HG02970 (cell line): ENCODE measurements around the gene BATF2.
"Not testable (repeated sequence)": the region's sequence is repeated elsewhere in the genome, so short reads cannot be mapped to it uniquely, and the experiment has no call there.

Source experiments
- ATAC-seq: cut with Tn5 transposase; IDR thresholded peaks from one replicate; pipeline ENCODE4 v1.9.1; 2021; ENCODE audit warnings: mild to moderate bottlenecking, moderate library complexity, moderate number of reproducible peaks; ENCODE audit not compliant: unreplicated experiment, low FRiP score

BATF2 gene

DNA sequence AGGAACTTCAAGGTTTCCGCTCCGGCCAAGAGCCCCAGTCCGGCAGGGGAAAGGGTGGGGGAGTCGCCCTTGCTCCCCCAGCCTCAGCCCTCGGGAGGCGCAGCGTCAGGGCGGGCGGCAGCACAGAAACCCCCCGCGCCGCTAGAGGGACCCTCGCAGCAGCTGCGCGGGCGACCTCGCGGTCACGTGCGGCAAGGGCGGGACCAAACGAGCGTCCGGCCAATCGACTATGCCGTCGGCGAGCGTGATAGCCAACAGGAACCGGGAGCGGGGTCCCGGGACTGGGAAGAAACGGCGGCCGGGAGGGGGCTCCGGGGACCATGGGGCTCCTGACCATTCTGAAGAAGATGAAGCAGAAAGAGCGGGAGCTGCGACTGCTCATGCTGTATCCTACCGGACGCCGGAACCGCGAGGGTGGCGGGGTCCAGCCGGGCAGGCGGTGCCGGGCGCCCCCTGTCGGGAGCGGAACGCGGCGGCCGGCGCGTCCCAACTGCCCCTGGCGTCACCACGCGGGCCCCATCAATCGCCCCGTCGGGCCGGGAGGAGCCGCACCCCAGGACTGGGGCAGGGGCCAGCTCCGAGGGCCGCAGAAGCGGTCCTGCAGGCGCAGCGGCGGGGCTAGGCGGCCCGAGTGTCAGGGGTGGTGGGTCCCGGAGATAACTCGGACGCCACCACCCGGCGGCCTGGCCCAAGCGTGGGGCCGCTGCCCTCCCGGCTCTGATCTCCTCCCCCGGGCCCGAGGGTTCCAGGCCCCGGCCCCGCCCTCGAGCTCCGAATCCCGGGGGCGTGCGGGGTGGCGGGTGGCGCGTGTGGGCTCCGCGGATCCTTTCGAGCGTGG, 17.3 kb upstream of the BATF2 start, which contains the start of gene ARL2:
ARL2 (plus strand) TSS at position 273 of the 838 bp plus-strand sequence; CDS start at position 321, 48 bp downstream.
- peak; percentile 65 for ATAC-seq

DNA sequence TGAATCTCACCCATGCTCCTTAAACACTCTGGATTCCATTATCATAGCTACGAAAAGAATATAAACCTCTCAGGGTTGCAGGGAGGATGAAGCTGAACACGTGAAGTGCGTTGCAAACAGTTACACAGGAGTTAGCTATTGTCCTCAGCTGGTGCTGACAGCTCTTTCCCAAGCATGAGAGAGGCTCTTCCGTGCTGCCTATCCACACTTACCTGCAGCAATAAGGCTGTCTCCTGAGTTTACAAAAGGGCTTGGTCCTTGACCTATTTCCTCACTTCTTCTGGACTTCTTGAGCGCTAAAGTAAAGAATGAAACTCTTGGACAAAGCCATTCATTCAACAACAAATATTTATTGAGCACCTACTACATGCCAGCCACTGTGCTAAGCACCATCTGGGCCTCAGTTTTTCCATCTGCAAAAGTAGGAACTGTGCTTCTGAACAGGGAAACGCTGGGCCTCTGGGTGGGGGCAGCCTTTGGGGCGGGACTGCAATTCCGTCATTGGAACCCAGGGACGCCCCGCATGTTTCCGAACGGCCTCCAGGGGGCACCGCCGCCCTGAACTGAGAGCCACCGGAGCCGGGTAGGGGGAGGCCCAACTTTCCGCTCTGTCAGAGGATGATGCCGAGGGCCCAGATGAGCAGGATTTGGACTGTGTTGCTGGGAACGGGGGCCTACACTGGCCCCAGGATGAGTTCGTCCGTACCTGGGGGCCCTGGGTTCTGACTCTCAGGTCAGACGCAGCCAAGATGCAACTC, 16.5 kb upstream of the BATF2 start:
- ATAC-seq = peak; percentile 67

DNA sequence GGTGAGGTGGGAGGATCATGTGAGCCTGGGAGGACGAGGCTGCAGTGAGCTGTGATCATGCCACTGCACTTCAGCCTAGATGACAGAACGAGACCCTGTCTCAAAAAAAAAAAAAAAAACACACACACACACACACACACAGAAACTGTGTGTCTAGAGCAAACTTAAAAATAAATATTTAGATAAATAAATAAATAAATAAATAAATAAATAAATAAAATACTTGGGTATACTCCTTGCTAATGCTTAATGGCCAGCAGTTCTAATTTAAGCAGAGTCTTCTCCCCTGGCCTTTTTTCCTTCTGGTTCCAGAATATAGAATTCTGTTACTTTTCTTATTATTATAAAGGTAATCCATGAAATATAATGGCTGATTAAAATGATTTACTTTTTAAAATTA, 12.1 kb upstream of the BATF2 start:
- ATAC-seq = no peak

DNA sequence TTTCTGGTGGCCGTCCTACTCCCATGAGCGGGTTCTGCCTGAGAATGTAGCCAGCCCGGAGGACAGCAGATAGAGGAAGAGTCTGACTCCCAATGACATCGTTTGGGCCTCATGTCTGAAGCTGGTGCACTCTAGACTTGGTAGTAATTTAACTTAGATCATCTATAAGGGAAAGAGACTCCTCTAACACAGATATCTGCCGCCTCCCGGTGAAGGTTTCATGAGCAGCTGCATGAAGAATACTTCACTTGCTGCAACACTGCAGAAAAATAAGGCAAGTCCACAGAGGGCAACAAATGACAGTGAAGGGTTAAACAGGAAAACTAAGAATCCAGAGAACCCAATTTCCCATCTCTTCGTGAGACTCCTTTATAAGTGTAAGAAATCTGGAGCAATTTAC, 11.2 kb upstream of the BATF2 start:
- ATAC-seq = no peak

DNA sequence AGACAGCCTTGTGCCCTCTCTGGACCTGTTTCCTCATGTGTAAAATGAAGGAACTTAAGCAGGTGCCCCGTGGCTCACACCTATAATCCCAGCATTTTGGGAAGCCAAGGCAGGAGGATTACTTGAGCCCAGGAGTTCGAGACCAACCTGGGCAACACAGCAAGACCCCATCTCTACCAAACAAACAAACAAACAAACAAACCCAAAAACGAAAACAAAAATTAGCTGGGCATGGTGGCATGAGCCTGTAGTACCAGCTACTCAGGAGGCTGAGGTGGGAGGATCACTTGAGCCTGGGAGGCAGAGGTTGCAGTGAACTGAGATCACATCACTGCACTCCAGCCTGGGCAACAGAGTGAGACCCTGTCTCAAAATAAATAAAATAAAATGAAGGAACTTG, 7.2 kb upstream of the BATF2 start:
- not testable (repeated sequence) for ATAC-seq

DNA sequence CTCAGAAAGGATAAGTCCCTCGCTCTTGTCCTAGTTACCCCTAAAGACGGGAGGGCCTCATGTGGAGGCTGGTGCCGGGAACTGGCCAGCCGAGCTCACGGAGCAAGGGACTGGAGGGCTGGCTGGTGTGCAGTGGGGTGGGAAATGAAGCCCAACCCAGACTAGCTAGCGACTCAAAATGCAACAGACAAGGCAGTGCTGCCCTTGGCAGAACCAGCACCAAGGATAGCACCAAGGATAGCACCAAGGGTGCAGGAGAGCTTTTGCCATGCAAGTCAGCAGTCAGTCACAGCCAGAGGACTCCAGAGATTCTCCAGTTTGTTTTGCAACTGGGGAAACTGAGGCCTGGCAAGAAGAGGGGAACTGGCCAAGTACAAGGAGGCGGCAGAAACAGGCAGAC, 6.5 kb upstream of the BATF2 start:
- ATAC-seq = no peak

DNA sequence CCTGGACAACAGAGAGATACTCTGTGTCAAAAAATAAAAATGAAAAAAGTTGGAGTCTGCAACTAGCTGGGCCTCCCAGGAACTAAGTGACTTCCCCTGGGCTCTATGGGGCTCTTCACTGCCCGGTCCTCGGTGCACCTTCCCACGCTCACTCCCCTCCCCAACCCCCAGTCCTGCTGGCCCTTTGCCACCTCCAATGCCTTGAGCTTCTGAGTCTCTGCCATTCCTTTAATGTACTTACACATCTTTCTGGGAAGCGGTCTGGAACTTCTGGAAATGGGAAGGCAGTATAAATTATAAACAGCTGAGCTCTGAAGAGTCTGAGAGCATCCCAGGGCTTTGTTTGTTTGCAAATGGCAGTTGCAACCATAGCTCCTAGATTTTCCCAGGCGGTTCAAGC, 5.9 kb upstream of the BATF2 start:
- ATAC-seq = no peak

DNA sequence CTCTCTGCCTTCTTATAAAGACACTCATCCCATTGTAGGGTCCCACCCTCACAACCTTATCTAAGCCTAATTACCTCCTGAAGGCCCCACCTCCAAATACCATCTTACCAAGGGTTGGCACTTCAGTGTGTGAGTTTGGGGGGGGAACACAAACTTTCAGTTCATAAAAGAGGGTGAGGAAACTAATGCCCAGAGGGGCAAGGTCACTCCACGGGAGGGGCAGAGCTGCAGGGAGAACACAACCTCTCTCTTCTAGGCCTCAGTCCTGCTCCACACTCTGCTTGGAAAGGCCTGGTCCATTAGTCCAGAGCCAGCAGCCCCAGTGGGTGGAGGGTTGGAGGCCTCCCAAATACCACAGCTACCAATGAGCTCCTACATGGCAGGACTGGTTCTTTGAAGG, 2.7 kb upstream of the BATF2 start:
- ATAC-seq = no peak

DNA sequence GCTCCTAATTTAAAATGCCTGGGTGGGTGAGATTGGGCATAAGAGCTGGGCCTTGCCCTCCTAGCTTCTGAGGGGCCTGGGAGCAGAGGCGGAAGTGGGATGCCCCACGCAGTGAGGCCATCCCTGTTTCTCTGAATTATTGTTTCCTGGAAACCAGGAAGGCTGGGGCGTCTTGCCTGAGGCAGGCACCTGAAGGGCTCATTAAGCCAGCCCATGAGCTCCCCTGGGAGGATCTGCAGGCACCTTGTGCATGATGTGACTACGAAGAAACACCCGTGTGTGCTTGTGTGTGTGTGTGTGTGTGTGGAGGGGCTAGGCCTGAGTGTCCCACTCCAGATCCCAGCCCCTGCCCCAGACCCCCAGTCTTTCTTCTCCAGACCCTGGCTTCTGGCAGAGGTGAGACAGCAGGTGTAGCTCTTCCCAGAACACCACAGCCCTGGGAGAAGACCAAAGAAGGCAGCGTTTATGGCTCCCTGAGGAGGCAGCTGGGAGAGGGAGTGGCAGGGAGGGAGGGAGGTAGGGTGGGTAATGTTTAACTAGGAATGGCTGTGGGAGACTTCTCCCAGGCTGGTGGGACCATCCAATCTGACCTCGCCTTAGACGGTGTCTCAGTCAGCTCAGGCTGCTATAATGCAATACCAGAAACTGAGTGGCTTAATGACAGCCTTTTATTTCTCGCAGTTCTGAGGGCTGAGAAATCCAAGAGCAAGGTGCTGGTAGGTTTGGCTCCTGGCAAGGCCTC, 2.1 kb upstream of the BATF2 start:
- ATAC-seq = no peak

DNA sequence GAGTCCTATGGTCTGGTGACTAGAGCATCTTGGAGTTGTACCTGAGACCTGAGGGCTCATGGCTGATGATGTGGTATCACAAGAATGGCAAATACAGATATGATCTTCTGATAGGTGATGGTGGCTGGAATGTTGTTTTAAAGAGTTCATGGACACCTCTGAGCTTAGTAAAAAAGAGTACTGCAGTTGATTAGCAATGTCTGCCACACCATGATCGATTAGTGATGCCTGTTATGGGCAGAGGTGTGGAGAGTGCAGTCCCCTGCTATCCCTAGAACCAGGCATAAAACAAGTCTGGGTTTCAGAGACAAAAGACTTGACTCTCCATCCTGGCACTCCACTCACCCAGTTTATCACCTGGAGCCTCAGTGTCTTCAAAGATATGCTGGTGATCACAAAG, 1.4 kb upstream of the BATF2 start:
- ATAC-seq = no peak

DNA sequence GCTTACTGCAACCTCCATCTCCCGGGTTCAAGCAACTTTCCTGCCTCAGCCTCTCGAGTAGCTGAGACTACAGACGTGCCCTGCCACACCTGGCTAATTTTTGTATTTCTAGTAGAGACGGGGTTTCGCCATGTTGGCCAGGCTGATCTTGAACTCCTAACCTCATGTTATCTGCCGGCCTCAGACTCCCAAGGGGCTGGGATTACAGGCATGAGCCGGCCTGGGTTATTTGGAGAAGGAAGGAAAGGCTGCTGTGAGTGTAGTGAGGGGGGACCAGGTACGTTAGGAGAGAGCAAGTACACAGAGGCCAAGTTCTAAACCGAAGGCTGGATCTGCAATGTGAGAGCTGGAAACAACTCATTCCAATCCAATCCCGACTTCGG, 453 bp downstream of the BATF2 start:
- ATAC-seq = no peak

DNA sequence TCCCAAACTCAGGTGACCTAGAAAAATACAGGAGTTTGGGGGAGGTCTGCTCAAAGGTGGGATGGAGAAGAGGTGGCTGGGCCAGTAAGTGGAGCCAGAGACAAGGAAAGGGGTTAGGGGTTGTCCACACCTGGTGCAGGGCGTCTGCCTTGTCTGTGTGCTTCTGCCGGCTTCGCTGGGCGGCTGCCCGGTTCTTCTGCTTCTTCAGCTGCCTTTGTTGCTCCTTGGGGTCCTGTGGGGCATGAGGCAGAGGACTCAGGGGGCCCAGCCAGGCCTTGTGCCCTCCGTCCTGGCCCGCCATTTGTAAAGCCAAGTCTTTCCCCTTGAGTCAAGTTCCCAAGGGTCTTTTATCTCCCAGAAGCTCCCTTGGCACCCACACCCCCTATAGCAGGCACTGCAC, 2.5 kb downstream of the BATF2 start:
- no peak for ATAC-seq

DNA sequence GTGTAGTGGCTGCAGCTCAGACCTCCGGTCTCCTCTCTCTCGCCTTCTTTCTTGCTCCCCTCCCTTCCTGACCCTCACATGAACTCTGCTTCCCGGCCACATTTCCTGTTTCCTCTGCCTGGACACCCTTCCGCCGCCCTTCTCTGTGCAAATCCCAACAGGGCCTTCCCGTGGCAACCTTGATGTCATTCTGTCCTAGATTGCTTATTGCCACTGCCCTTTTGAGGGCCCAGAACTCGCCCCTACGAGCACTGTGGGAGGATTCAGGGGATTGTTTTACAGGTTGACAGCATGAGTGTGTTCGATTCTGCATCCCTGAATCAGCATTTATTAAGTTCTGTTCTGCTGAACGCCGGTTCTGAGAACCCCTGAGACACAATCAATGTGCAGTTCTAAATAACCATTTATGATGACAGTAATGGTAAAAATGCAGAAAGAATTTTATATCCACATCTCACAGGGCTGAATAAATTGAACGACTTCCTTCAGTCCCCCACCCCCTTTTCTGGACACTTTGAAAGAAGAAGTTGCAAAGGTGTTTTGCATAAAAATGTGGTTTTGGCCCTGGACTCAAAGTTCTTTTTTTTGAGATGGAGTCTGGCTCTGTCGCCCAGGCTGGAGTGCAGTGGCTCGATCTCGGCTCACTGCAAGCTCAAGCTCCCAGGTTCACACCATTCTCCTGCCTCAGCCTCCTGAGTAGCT, 6.4 kb downstream of the BATF2 start:
- ATAC-seq = no peak

DNA sequence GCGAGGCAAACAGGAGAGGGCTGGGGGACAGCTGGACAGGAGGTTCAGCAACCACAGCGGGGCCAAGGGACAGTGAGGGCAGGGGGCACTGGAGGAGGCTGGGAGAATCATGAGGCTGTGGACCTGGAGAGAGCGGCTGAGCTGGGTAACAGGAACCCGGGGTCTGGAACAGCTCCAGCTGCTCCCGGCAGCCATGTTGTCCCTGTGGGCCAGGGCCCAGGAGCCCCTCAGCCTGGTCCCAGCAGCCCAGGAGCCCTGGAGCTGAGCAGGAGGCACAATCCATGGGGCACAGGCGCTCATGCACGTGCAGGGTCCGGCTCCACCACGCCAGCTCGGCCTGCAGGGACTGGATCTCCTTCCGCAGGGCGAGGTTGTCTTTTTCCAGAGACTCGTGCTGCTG, 7.4 kb downstream of the BATF2 start:
- no peak for ATAC-seq

DNA sequence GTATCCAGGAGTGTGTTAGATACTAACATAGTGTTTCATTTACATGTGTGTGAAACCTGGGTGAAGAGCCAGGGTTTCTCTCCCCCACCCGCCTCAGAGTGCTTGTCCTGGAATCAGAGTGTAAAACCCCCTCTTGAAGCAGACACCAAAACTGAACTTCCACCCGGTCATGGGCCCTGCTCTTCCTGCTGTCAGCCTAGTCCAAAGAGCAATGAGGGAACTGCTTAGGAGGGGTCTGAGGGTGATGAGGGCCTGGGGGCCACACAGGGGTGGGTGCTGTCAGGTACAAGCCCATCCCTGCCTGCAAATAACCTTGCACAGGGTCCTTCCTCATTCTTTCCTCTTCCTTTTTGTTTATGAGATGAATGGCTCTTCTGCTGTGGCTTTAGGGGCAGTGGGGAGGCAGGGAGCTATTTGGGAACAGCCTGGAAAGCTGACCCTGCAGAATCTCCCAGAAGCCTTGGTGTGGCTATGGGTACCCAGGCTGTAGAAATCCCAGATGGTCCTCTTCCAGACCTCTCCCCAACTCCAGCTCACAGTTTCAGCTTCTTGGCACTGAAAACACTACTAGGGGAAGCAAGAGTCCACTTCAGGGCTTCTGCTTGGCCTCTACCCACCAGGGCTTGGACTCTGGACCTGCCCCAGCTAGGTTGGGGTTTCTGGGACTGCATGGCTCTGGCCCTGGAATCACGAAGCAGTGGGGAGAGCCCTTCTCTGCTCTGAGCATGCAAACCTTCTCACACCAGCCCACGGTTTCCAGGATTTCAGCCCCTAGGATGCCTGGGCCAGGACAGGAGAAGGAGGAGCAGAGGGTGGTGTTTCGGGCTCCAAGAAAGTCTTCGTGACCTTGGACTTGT, 8.5 kb downstream of the BATF2 start:
- ATAC-seq = no peak

DNA sequence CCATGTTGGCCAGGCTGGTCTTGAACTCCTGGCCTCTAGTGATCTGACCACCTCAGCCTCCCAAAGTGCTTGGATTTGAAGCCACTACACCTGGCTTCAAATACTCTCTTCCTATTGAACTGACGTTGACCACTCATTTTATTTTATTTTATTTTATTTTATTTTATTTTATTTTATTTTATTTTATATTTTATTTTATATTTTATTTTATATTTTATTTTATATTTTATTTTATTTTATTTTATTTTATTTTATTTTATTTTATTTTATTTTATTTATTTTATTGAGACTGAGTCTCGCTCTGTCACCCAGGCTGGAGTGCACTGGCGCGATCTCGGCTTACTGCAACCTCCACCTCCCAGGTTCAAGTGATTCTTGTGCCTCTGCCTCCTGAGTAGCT, 13.4 kb downstream of the BATF2 start:
- not testable (repeated sequence) for ATAC-seq

DNA sequence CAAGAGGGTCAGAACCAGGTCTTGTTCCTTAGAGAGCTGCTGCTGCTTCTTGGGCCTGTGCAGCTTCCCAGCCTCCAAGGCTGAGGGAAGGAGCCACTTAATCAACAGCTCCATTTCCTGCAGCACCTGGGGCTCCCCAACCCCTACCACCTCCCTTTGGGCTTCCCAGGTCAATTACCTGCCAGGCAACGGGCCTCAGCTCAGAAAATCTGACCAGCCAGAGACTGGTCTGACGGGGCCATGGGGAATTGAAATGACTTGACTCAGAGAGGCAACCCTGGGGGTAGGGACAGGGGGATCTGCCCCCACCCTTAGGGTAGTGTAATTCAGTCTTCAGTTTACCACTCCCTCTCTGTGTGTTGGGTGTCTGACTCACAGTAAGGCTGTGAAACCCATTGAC, 20.1 kb downstream of the BATF2 start:
- no peak for ATAC-seq

DNA sequence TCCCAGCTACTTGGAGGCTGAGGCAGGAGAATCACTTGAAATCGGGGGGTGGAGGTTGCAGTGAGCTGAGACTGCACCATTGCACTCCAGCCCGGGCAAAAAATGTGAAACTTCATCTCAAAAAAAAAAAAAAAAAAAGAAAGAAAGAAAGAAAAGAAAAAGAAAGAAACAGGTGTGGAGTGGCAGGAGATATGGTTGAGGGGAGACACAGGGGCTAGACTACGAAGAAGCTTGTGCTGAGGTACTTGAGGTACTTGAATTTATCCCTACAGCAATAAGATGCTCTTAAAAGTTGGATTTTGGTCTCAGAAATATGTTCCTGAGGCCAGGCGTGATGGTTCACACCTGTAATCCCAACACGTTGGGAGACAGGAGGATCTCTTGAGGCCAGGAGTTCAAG, 22.6 kb downstream of the BATF2 start:
- no peak for ATAC-seq

DNA sequence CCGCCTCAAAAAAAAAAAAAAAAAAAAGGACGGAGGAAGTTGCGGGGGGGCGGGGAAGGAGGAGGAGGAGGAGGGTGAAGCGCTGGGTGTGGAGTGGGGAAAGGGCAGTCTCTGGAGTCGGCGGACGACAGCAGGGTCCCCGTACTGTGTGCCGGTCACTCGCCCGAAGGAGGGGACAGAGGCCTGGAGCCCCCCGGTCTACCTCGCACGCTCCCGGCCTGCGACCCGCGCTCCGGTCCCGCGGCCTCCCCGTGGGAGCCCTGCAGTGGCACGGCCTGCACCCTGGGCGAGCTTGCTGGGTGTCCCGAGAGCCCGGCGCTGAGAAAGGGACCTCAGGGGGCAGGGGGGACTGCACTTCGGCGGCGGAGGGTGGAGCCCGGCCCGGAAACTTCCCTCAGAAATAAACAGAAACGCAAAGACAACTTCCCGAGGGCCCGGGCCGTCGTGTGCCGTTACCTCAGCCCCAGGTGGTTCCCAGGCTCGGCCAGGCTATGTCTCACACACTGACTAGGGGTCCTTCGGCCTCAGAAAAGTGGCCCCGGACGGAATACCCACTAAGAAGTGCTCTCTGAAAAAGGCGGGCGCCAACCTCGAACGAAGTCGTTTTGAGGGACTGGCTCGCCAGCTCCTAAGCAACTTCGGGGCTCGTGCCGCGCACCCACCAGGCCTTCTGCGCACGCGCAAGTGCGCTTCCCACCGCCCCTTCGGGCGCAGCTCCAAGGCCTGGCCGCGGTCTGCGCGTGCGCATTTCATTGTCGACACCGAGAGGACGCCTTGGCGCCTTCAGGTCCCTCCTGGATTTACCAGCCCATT, 25.1 kb downstream of the BATF2 start, which contains the start of gene MAJIN:
MAJIN (minus strand) TSS at position 688 of the 813 bp plus-strand sequence. CDS start 12,703 bp downstream, outside the sequence.
- ATAC-seq = no peak
